ENCODE data around the gene DZIP1L. TPM values are rescaled to one million over a fixed set of nuclear protein-coding genes. Genes with fewer than 3 reads are reported as not detected.

Gene DZIP1L
- total RNA-seq, 1 donor from 2014 or later = 19.0 TPM

DNA sequence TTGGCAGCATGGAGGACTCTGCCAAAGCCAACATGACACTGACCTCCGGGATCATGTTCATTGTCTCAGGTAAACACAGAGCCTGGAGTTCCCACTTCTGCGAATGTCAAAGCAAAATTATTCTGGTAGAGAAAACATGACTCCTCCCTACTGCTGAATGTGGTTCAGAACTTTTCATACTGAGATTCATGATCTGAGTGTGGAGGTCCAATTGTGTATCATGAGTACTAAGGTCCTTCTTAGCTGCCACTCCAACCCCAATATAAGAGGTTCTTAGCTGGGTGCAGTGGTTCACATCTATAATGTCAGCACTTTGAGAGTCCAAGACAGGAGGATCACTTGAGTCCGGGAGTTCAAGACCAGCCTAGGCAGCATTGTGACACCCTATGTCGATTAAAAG is 91.7 kb downstream of the DZIP1L start:
- no peaks in the 10 kb centered on the region for H3K4me1 ChIP-seq (ENCODE audit: insufficient read depth, low read length)
- no peak overlapping the region for H3K4me3 ChIP-seq (ENCODE audit: insufficient read depth, low read depth, low read length)
- H3K79me2 ChIP-seq (ENCODE audit: insufficient read depth, low read length) = no peaks in the 10 kb centered on the region
- Mint-ChIP-seq H3K4me3 (ENCODE audit: unreplicated experiment) (no peak overlapping the region), H3K27ac (ENCODE audit: unreplicated experiment) (no peak overlapping the region), H3K36me3 (ENCODE audit: low read depth, unreplicated experiment) (peaks cover 19% of the 10 kb centered on the region), H3K4me1 (ENCODE audit: low read depth, unreplicated experiment) (no peaks in the 10 kb centered on the region), H3K9me3 (ENCODE audit: unreplicated experiment) (no peaks in the 10 kb centered on the region), H3K27me3 (ENCODE audit: low read depth, unreplicated experiment) (no peaks in the 10 kb centered on the region)
- no peak overlapping the region for H3K9ac ChIP-seq (ENCODE audit: low read length)
- no peaks in the 10 kb centered on the region for H3K27me3 ChIP-seq (ENCODE audit: insufficient read depth, low read length)
- FAIRE-seq (no peak), DNase-seq (ENCODE audit: low read depth) (no peak)
- H4K20me1 ChIP-seq (ENCODE audit: insufficient read depth, low read length) = no peaks in the 10 kb centered on the region
- no peak overlapping the region for H3K27ac ChIP-seq (ENCODE audit: low read depth, low read length)
- TF ChIP-seq EZH2 (IDR thresholded peaks at IDR 0.05; ENCODE audit: insufficient read depth, low read length) = no peak
- TF ChIP-seq, protein P1, sequence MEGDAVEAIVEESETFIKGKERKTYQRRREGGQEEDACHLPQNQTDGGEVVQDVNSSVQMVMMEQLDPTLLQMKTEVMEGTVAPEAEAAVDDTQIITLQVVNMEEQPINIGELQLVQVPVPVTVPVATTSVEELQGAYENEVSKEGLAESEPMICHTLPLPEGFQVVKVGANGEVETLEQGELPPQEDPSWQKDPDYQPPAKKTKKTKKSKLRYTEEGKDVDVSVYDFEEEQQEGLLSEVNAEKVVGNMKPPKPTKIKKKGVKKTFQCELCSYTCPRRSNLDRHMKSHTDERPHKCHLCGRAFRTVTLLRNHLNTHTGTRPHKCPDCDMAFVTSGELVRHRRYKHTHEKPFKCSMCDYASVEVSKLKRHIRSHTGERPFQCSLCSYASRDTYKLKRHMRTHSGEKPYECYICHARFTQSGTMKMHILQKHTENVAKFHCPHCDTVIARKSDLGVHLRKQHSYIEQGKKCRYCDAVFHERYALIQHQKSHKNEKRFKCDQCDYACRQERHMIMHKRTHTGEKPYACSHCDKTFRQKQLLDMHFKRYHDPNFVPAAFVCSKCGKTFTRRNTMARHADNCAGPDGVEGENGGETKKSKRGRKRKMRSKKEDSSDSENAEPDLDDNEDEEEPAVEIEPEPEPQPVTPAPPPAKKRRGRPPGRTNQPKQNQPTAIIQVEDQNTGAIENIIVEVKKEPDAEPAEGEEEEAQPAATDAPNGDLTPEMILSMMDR (IDR thresholded peaks at IDR 0.05; ENCODE audit: insufficient read depth, low read depth, low read length) = no peak
- no peaks in the 10 kb centered on the region for H3K9me3 ChIP-seq (ENCODE audit: insufficient read depth, low read depth, low read length)
- H3K4me2 ChIP-seq (ENCODE audit: low read length) = no peak overlapping the region
- H2AFZ ChIP-seq (ENCODE audit: low read depth, low read length) = no peak overlapping the region
- H3K36me3 ChIP-seq (ENCODE audit: insufficient read depth, low read length) = no peaks in the 10 kb centered on the region

GRCh38 chr3:138019281-138020069 is 95.9 kb downstream of the DZIP1L start:
- Mint-ChIP-seq H3K4me3 (ENCODE audit: unreplicated experiment) (no peak overlapping the region), H3K27ac (ENCODE audit: unreplicated experiment) (no peak overlapping the region), H3K27me3 (ENCODE audit: low read depth, unreplicated experiment) (no peaks in the 10 kb centered on the region), H3K36me3 (ENCODE audit: low read depth, unreplicated experiment) (peaks cover 17% of the 10 kb centered on the region), H3K9me3 (ENCODE audit: unreplicated experiment) (no peaks in the 10 kb centered on the region), H3K4me1 (ENCODE audit: low read depth, unreplicated experiment) (no peaks in the 10 kb centered on the region)
- Histone ChIP-seq H4K20me1 (ENCODE audit: insufficient read depth, low read length) (no peaks in the 10 kb centered on the region), H3K4me3 (ENCODE audit: insufficient read depth, low read depth, low read length) (no peak overlapping the region), H3K4me1 (ENCODE audit: insufficient read depth, low read length) (no peaks in the 10 kb centered on the region), H3K4me2 (ENCODE audit: low read length) (no peak overlapping the region), H3K9ac (ENCODE audit: low read length) (no peak overlapping the region), H3K36me3 (ENCODE audit: insufficient read depth, low read length) (no peaks in the 10 kb centered on the region), H3K79me2 (ENCODE audit: insufficient read depth, low read length) (no peaks in the 10 kb centered on the region), H2AFZ (ENCODE audit: low read depth, low read length) (no peak overlapping the region), H3K27me3 (ENCODE audit: insufficient read depth, low read length) (no peaks in the 10 kb centered on the region), H3K9me3 (ENCODE audit: insufficient read depth, low read depth, low read length) (no peaks in the 10 kb centered on the region), H3K27ac (ENCODE audit: low read depth, low read length) (no peak overlapping the region)
- FAIRE-seq = no peak
- TF ChIP-seq, protein P1 (IDR thresholded peaks at IDR 0.05; ENCODE audit: insufficient read depth, low read depth, low read length) = no peak
- TF ChIP-seq EZH2 (IDR thresholded peaks at IDR 0.05; ENCODE audit: insufficient read depth, low read length) = no peak
- DNase-seq (ENCODE audit: low read depth) = no peak

DNA sequence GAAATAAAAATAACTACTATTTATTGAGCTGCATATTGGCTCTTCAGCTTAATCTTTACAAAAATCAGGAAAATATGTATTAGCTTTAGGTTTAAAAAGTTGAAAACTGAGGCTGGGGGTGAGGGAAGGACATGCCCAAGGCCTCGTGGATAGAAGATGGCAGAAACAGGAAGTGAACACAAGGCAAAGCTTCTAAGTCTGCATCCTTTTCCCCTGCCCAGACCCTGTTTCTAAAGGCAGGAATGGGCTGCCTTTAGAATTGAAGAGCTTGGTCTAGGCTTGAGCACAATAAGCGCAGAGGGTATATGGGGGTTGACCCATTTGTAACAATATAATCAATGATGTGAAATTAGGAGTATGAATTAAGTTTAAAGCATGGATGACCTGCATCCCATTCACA is 99.3 kb downstream of the DZIP1L start:
- Histone ChIP-seq H4K20me1 (ENCODE audit: insufficient read depth, low read length) (no peaks in the 10 kb centered on the region), H2AFZ (ENCODE audit: low read depth, low read length) (no peak overlapping the region), H3K36me3 (ENCODE audit: insufficient read depth, low read length) (no peaks in the 10 kb centered on the region), H3K27me3 (ENCODE audit: insufficient read depth, low read length) (no peaks in the 10 kb centered on the region), H3K27ac (ENCODE audit: low read depth, low read length) (no peak overlapping the region), H3K79me2 (ENCODE audit: insufficient read depth, low read length) (no peaks in the 10 kb centered on the region), H3K4me2 (ENCODE audit: low read length) (no peak overlapping the region), H3K9me3 (ENCODE audit: insufficient read depth, low read depth, low read length) (no peaks in the 10 kb centered on the region), H3K9ac (ENCODE audit: low read length) (no peak overlapping the region), H3K4me1 (ENCODE audit: insufficient read depth, low read length) (no peaks in the 10 kb centered on the region), H3K4me3 (ENCODE audit: insufficient read depth, low read depth, low read length) (no peak overlapping the region)
- H3K4me1 Mint-ChIP-seq (ENCODE audit: low read depth, unreplicated experiment) = peaks cover 3% of the 10 kb centered on the region
- H3K36me3 Mint-ChIP-seq (ENCODE audit: low read depth, unreplicated experiment) = peaks cover 18% of the 10 kb centered on the region
- H3K9me3 Mint-ChIP-seq (ENCODE audit: unreplicated experiment) = no peaks in the 10 kb centered on the region
- no peak for DNase-seq (ENCODE audit: low read depth)
- H3K27me3 Mint-ChIP-seq (ENCODE audit: low read depth, unreplicated experiment) = no peaks in the 10 kb centered on the region
- H3K27ac Mint-ChIP-seq (ENCODE audit: unreplicated experiment) = no peak overlapping the region
- no peak for TF ChIP-seq EZH2 (IDR thresholded peaks at IDR 0.05; ENCODE audit: insufficient read depth, low read length)
- TF ChIP-seq, protein P1 (IDR thresholded peaks at IDR 0.05; ENCODE audit: insufficient read depth, low read depth, low read length) = no peak
- no peak for FAIRE-seq
- no peak overlapping the region for H3K4me3 Mint-ChIP-seq (ENCODE audit: unreplicated experiment)
